ENCODE data around the gene BICC1.

DNA sequence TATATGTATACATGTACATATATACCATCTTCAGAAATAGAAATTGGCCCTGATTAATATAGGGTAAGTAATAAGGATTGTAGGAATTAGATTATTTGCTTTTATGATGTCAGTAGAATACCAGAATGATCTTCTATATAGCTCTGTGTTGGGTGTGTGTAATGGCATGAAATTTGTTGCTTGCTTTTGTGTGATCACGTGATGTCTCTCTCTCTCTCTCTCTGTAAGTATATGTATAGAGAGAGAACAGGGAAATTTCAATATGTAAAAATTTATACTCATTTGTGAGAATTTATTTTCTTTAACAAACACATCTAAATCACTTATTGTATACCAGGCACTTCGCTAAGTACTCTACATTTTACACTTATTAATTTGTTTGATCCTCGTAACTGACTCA, 272.7 kb downstream of the BICC1 start:
- TF ChIP-seq, protein P1, sequence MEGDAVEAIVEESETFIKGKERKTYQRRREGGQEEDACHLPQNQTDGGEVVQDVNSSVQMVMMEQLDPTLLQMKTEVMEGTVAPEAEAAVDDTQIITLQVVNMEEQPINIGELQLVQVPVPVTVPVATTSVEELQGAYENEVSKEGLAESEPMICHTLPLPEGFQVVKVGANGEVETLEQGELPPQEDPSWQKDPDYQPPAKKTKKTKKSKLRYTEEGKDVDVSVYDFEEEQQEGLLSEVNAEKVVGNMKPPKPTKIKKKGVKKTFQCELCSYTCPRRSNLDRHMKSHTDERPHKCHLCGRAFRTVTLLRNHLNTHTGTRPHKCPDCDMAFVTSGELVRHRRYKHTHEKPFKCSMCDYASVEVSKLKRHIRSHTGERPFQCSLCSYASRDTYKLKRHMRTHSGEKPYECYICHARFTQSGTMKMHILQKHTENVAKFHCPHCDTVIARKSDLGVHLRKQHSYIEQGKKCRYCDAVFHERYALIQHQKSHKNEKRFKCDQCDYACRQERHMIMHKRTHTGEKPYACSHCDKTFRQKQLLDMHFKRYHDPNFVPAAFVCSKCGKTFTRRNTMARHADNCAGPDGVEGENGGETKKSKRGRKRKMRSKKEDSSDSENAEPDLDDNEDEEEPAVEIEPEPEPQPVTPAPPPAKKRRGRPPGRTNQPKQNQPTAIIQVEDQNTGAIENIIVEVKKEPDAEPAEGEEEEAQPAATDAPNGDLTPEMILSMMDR (IDR thresholded peaks at IDR 0.05 in 4 of 5, conservative IDR thresholded peaks at IDR 0.05 in 1 of 5) = no peak
- no peak for TF ChIP-seq POLR2A (IDR thresholded peaks at IDR 0.05)
